Loucy (cell line): ENCODE results near the gene PNCK.

ENCODE experiments used
- H2AFZ ChIP-seq: fragments of 200-600 bp; sonication (generic); 2 replicates; pipeline ENCODE4 v1.6.0; 2016; ENCODE audit warnings: antibody characterized with exemption, mild to moderate bottlenecking, low read length, moderate library complexity
- H3F3A ChIP-seq: fragments of 200-600 bp; 2 replicates; pipeline ENCODE4 v1.6.0; 2016; ENCODE audit warnings: antibody characterized with exemption, low read depth, mild to moderate bottlenecking
- H3K27me3 ChIP-seq: fragments of 200-600 bp; sonication (generic); 2 replicates; pipeline ENCODE4 v1.6.1; 2014; ENCODE audit warnings: low read length, mild to moderate bottlenecking; ENCODE audit not compliant: insufficient read depth, poor library complexity, severe bottlenecking
- H3K36me3 ChIP-seq: fragments of 200-600 bp; sonication (generic); 2 replicates; pipeline ENCODE4 v1.6.1; 2016; ENCODE audit warnings: low read length; ENCODE audit not compliant: insufficient read depth
- H3K4me1 ChIP-seq: fragments of 200-600 bp; sonication (generic); 2 replicates; pipeline ENCODE4 v1.5.1; 2014; ENCODE audit warnings: low read length, mild to moderate bottlenecking; ENCODE audit not compliant: insufficient read depth, poor library complexity, severe bottlenecking
- H3K4me2 ChIP-seq: fragments of 200-600 bp; sonication (generic); 2 replicates; pipeline ENCODE4 v1.6.0; 2014; ENCODE audit warnings: antibody characterized with exemption, low read length, low read depth, mild to moderate bottlenecking; ENCODE audit not compliant: poor library complexity, severe bottlenecking
- H3K4me3 ChIP-seq: fragments of 200-600 bp; sonication (generic); 2 replicates; pipeline ENCODE4 v1.5.1; 2014; ENCODE audit warnings: low read length, mild to moderate bottlenecking, mixed read lengths; ENCODE audit not compliant: poor library complexity, severe bottlenecking
- H3K79me2 ChIP-seq: fragments of 200-600 bp; sonication (generic); 2 replicates; pipeline ENCODE4 v1.6.1; 2014; ENCODE audit warnings: low read length; ENCODE audit not compliant: insufficient read depth
- H3K9ac ChIP-seq: fragments of 200-600 bp; sonication (generic); 2 replicates; pipeline ENCODE4 v1.6.0; 2014; ENCODE audit warnings: mild to moderate bottlenecking, low read depth, low read length, moderate library complexity; ENCODE audit not compliant: poor library complexity, severe bottlenecking
- H3K9me2 ChIP-seq: fragments of 200-600 bp; sonication (generic); replicated peaks from 2 replicates; pipeline ENCODE4 v1.6.1; 2016; ENCODE audit warnings: low read depth, low read length, mixed read lengths
- H3K9me3 ChIP-seq: fragments of 200-600 bp; sonication (generic); 2 replicates; pipeline ENCODE4 v1.6.1; 2014; ENCODE audit warnings: mild to moderate bottlenecking, antibody characterized with exemption, low read length, low read depth; ENCODE audit not compliant: insufficient read depth
- H4K20me1 ChIP-seq: fragments of 200-600 bp; sonication (generic); 2 replicates; pipeline ENCODE4 v1.6.0; 2014; ENCODE audit warnings: antibody characterized with exemption, low read length, mild to moderate bottlenecking; ENCODE audit not compliant: insufficient read depth, poor library complexity, severe bottlenecking
- CTCF ChIP-seq: fragments of 200-600 bp; sonication (generic); conservative IDR thresholded peaks from 2 replicates; pipeline ENCODE4 v1.5.1; 2014; ENCODE audit warnings: mild to moderate bottlenecking, antibody characterized with exemption, low read length
- EZH2phosphoT487 ChIP-seq: fragments of 200-600 bp; IDR thresholded peaks from 2 replicates; pipeline ENCODE4 v1.6.1; 2018; ENCODE audit warnings: antibody characterized with exemption, mild to moderate bottlenecking, moderate library complexity, borderline replicate concordance

Gene PNCK

GRCh38 chrX:153642051-153642654 is 31.5 kb downstream of the PNCK start:
- H3K4me1 ChIP-seq = no peaks in the 10 kb centered on the region
- H3K9me3 ChIP-seq = no peaks in the 10 kb centered on the region
- TF ChIP-seq CTCF (no peak), EZH2phosphoT487 (no peak)
- H3K9me2 ChIP-seq = no peaks in the 10 kb centered on the region
- no peaks in the 10 kb centered on the region for H3K79me2 ChIP-seq
- H3K9ac ChIP-seq = no peak overlapping the region
- peaks cover 7% of the 10 kb centered on the region for H3K27me3 ChIP-seq
- H3F3A ChIP-seq = no peaks in the 10 kb centered on the region
- no peak overlapping the region for H3K4me2 ChIP-seq
- H2AFZ ChIP-seq = no peak overlapping the region
- no peaks in the 10 kb centered on the region for H3K36me3 ChIP-seq
- H4K20me1 ChIP-seq = no peaks in the 10 kb centered on the region
- H3K4me3 ChIP-seq = no peak overlapping the region

GRCh38 chrX:153641627-153642026 is 32.0 kb downstream of the PNCK start:
- Histone ChIP-seq H3K9ac (no peak overlapping the region), H3K9me2 (no peaks in the 10 kb centered on the region), H3K27me3 (peaks cover 7% of the 10 kb centered on the region), H3K79me2 (no peaks in the 10 kb centered on the region), H3K4me1 (no peaks in the 10 kb centered on the region), H4K20me1 (no peaks in the 10 kb centered on the region), H3K4me2 (no peak overlapping the region), H3K4me3 (no peak overlapping the region), H3K9me3 (no peaks in the 10 kb centered on the region), H3K36me3 (no peaks in the 10 kb centered on the region), H2AFZ (no peak overlapping the region), H3F3A (no peaks in the 10 kb centered on the region)
- no peak for TF ChIP-seq CTCF
- no peak for TF ChIP-seq EZH2phosphoT487

GRCh38 chrX:153640736-153641575 is 32.7 kb downstream of the PNCK start:
- TF ChIP-seq EZH2phosphoT487 (no peak), CTCF (no peak)
- Histone ChIP-seq H3K9me2 (no peaks in the 10 kb centered on the region), H3K79me2 (no peaks in the 10 kb centered on the region), H3K4me1 (no peaks in the 10 kb centered on the region), H3K9ac (no peak overlapping the region), H3K4me3 (no peak overlapping the region), H3K9me3 (no peaks in the 10 kb centered on the region), H3F3A (no peaks in the 10 kb centered on the region), H3K27me3 (peaks cover 7% of the 10 kb centered on the region), H3K36me3 (no peaks in the 10 kb centered on the region), H3K4me2 (no peak overlapping the region), H2AFZ (no peak overlapping the region), H4K20me1 (no peaks in the 10 kb centered on the region)
